HUES6 (cell line): ENCODE results near the gene NKD1.

Experiments used
- H3K27ac ChIP-seq: 2 replicates; pipeline ENCODE4 v1.7.0; 2013; ENCODE audit warnings: low read depth, mild to moderate bottlenecking, low read length, inconsistent platforms
- H3K27me3 ChIP-seq: 2 replicates; pipeline ENCODE4 v1.6.1; 2013; ENCODE audit warnings: low read length; ENCODE audit not compliant: control insufficient read depth, insufficient read depth
- H3K36me3 ChIP-seq: 2 replicates; pipeline ENCODE4 v1.6.1; 2013; ENCODE audit warnings: low read length; ENCODE audit not compliant: control insufficient read depth, insufficient read depth
- H3K4me1 ChIP-seq: 2 replicates; pipeline ENCODE4 v1.6.1; 2013; ENCODE audit warnings: low read length; ENCODE audit not compliant: control insufficient read depth, insufficient read depth
- H3K4me3 ChIP-seq: 2 replicates; pipeline ENCODE4 v1.5.1; 2013; ENCODE audit warnings: low read depth, low read length
- H3K9ac ChIP-seq: one replicate; pipeline ENCODE4 v1.6.1; 2013; ENCODE audit warnings: mild to moderate bottlenecking, low read length
- H3K9me3 ChIP-seq: 2 replicates; pipeline ENCODE4 v1.6.1; 2013; ENCODE audit warnings: low read depth, low read length; ENCODE audit not compliant: control insufficient read depth, insufficient read depth

Gene NKD1

DNA sequence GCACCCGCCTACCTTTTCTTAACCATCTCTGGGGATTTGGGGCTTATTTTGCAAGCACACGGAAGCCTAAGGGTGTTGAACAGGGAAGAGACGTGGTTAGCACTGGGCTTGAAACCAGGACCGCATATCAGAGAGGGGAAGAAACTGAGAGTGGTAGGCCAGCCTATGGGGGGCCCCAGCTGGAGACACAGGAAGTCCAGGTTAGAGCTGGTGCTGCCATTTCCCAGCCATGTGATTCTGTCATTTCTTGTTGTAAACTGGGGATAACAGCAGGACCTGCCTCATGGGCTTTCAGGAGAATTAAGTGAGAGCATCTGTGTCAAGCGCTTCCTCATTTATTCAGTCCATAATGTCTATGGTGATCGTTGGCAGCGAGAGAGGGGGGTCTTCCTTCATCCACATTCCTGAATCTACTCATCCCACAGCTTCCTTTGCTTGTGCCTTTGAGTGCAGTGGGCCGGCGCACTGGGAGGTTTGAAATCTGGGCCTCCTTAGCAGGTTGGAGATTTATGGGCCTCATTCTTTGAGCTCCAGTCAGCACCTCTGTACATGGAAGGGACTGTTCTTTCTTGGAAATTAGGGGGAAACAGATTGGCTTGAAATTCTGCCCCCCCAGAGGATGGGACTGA, 20.1 kb downstream of the NKD1 start:
- H3K4me1 ChIP-seq: peaks cover 10% of the 10 kb centered on the region; the same call in 1 of the 2 replicates
- H3K36me3 ChIP-seq: peaks cover 9% of the 10 kb centered on the region; the same call in 1 of the 2 replicates
- no peaks in the 10 kb centered on the region for H3K27me3 ChIP-seq
- no peak overlapping the region for H3K9ac ChIP-seq
- H3K9me3 ChIP-seq: no peaks in the 10 kb centered on the region
- H3K27ac ChIP-seq: no peak overlapping the region
- H3K4me3 ChIP-seq: no peak overlapping the region

DNA sequence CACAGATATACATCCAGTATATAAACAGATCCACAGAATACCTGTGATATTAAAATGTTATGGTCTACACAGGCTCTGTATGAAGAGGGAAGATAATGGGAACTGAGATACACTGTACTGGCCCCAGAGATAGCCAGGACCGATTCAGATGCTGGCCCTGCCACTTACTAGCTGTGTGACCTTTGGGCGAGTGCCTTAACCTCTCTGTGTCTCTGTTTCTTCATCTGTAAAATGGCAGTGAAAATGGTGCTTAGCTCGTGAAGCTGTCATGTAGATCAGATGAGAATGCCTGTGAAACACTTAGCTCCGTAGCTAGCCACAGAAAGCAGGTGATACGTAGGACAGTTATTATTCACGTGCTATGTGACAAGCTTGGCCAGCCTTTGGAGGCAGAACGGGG, 22.2 kb downstream of the NKD1 start:
- peaks cover 9% of the 10 kb centered on the region; the same call in 1 of the 2 replicates for H3K36me3 ChIP-seq
- peaks cover 10% of the 10 kb centered on the region; the same call in 1 of the 2 replicates for H3K4me1 ChIP-seq
- H3K9me3 ChIP-seq: no peaks in the 10 kb centered on the region
- no peak overlapping the region for H3K9ac ChIP-seq
- H3K27ac ChIP-seq: no peak overlapping the region
- no peaks in the 10 kb centered on the region for H3K27me3 ChIP-seq
- no peak overlapping the region for H3K4me3 ChIP-seq

DNA sequence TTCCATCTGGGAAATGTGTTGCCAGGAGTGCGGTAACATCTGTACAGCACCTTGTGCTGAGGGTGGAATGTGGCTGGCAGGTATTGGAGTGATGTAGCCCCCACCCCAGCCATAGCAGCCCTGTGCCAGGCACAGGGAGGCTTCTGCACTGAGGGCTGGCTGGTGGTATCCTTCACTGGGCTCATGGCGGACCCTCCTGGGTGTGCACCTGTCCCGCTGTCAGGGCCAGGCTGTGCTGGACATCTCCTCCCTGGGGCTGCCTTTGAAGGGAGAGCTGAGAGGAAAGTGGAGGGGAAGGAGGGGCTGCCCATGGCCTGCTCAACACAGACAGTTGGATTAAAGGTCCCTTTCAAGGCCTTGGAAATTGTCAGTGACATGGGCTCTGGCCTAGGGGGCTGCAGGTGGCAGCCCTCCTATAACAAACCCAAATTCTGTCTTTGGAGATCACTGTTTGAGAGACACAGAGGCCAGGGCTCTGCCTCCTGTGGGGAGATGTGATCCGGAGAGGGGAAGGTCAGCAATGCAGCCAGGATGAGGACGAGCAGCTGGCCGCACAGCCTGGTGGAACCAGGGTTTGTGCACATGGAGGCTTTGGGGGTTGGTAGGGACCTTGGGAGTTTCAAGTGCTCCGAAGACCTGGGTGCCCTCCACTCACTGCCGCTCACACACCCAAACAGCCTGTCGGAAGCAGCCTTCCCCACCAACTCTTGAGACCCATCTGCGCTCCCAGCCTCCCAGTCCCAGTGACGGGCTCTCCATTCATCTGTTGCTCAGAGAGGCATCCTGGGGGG, 22.8 kb downstream of the NKD1 start:
- Histone ChIP-seq H3K27ac (no peak overlapping the region), H3K4me1 (peaks cover 10% of the 10 kb centered on the region; the same call in 1 of the 2 replicates), H3K27me3 (no peaks in the 10 kb centered on the region), H3K9ac (no peak overlapping the region), H3K9me3 (no peaks in the 10 kb centered on the region), H3K4me3 (no peak overlapping the region), H3K36me3 (peaks cover 9% of the 10 kb centered on the region; the same call in 1 of the 2 replicates)

DNA sequence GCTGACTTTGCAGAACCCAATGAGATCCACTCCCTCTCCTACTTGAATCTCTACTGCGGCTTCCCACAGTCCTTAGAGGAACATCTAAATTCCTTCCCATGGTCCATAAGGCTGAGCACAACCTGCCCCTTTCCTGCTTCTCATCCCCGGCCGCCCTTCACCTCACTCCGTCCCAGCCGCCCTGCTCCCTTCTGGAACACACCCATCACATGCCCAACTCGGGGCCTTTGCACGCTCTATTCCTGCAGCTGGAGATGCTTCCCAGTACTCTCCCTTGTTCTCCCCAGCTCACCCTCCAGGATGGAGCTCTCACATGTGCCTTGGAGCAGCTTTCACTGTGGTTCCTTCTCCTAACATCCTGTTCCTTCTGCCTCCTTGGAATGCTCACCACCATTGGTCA, 23.6 kb downstream of the NKD1 start:
- H3K36me3 ChIP-seq: peaks cover 9% of the 10 kb centered on the region; the same call in 1 of the 2 replicates

DNA sequence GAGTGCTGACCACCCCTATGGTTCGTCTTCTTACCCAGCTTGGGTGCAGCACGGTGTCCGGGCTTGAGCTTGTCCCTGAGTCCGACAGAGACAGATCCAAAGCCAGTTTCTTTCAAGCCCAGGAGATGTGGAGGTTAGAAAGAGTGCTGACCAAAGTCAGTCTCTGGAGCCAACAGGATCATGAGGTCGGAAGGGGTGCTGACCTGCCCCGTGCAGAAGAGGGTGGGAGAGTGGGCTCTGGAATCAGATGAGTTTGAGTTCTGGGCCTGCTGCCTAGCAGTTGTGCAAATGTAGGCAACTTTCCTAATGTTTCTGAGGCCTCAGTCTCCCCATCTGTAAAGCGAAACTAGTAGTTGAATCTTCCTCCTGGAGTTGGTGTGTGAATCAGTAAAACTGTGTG, 24.5 kb downstream of the NKD1 start:
- Histone ChIP-seq H3K9me3 (no peaks in the 10 kb centered on the region), H3K9ac (no peak overlapping the region), H3K27ac (no peak overlapping the region), H3K27me3 (no peaks in the 10 kb centered on the region), H3K36me3 (peaks cover 9% of the 10 kb centered on the region; the same call in 1 of the 2 replicates), H3K4me3 (no peak overlapping the region), H3K4me1 (peaks cover 10% of the 10 kb centered on the region; the same call in 1 of the 2 replicates)

More for the DNA sequence above, 23.6 kb downstream of the NKD1 start:
- no peaks in the 10 kb centered on the region for H3K27me3 ChIP-seq
- H3K4me3 ChIP-seq: no peak overlapping the region
- no peak overlapping the region for H3K27ac ChIP-seq
- H3K4me1 ChIP-seq: peaks cover 10% of the 10 kb centered on the region; the same call in 1 of the 2 replicates
- H3K9ac ChIP-seq: no peak overlapping the region
- H3K9me3 ChIP-seq: no peaks in the 10 kb centered on the region

DNA sequence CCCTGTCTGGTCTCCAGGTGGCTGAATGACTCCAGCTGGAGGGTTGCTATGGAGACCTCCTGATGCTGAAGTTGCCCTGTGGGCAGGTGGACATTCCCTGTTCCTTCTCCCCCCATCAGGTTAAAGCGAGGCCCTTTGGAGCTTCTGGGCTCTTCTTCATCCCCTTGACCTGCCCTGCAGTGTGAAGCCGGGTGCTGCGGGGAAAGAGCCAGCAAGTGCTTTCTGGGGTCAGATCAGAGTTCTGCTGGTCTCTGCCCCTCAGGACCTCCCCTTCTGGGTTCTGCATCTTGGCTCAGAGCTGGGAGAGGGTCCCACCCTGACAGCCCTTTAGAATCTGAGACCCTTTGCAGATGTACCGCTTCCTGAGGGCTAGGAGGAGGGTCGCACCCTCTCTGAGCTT, 25.1 kb downstream of the NKD1 start:
- Histone ChIP-seq H3K36me3 (peaks cover 9% of the 10 kb centered on the region; the same call in 1 of the 2 replicates), H3K9me3 (no peaks in the 10 kb centered on the region), H3K27ac (no peak overlapping the region), H3K9ac (no peak overlapping the region), H3K4me3 (no peak overlapping the region), H3K27me3 (no peaks in the 10 kb centered on the region), H3K4me1 (peaks cover 10% of the 10 kb centered on the region; the same call in 1 of the 2 replicates)

DNA sequence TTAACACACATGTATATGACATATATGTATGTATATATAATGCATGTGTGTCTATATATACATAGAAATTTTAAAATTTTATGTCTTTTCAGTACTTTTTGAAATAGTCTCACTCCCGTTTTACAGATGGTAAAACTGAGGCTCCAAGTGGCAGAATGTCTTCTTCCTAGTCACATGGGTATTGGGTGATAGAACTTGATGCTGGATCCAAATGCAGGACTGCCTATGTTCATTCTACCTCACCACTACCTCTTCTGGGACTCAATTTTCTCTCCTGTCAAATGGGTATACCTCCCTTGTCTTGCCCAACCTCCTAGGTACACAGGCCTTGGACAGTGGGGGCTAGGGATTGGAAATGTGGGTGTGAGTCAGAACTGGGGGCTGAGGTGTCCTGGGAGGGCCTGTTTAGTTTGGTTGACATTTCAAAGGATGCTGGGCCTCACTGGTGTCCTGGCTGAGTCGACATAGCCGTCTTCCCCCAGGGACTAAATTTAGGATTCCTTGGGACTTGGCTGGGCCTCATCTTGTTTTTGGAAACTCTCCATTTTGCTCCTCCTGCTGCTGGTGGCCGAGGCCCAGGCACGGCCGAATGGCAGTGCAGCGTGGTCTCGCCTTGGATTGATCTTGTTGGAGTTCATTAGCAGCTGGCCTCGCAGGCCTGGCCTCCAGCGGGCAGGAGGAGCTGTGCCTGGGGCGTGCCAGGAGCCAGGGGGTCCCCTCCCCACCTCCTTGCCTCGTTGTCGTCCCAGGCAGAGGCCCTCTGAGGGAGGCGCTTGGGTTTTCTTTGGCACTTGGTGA, 25.9 kb downstream of the NKD1 start:
- H3K27me3 ChIP-seq: no peaks in the 10 kb centered on the region
- no peak overlapping the region for H3K27ac ChIP-seq
- peaks cover 7% of the 10 kb centered on the region; the same call in 1 of the 2 replicates for H3K36me3 ChIP-seq

DNA sequence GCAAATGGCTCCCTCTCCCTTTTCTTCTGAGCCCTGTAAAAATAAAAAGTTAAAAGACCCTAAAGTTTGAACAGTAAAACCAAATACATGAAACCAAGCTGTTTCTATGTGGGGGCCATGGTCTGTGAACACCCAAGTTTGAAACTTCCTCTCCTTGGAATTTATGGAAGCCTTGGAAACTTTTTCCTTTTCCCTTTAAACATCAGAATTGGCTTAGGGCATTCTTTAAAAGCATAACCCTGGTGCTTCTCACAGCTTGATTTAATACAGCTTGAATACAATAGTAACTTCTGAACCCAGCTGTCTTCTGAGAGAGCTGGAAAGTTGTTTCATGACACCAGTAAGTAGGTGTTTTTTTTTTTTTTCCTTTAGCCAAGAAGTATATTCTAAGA, 26.5 kb downstream of the NKD1 start:
- peaks cover 7% of the 10 kb centered on the region; the same call in 1 of the 2 replicates for H3K36me3 ChIP-seq
- H3K27me3 ChIP-seq: no peaks in the 10 kb centered on the region
- no peaks in the 10 kb centered on the region for H3K9me3 ChIP-seq
- H3K9ac ChIP-seq: no peak overlapping the region
- no peak overlapping the region for H3K4me3 ChIP-seq
- no peak overlapping the region for H3K27ac ChIP-seq
- peaks cover 5% of the 10 kb centered on the region; the same call in 1 of the 2 replicates for H3K4me1 ChIP-seq

More for the DNA sequence above, 25.9 kb downstream of the NKD1 start:
- Histone ChIP-seq H3K9ac (no peak overlapping the region), H3K4me3 (no peak overlapping the region), H3K4me1 (peaks cover 5% of the 10 kb centered on the region; the same call in 1 of the 2 replicates), H3K9me3 (no peaks in the 10 kb centered on the region)

DNA sequence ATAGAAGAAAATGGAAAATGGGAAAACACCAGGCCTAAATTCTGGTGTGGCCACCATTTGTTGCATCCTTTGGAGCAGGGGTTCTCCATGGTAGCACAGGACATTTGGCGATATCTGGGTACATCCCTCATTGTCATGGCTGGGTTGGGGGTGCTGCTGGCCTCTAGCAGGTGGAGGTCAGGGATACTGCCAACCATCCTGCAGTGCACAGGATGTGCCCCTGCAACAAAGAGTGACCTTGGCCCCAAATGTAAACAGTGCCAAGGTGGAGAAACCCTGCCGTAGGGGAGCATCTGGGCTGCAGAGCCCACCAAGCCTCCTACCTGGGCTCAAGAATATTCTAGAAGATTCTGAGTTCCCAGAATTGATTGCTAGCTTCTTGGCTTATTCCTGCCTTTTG, 27.5 kb downstream of the NKD1 start:
- Histone ChIP-seq H3K27ac (no peak overlapping the region), H3K4me1 (peaks cover 5% of the 10 kb centered on the region; the same call in 1 of the 2 replicates), H3K9ac (no peak overlapping the region), H3K4me3 (no peak overlapping the region), H3K36me3 (peaks cover 11% of the 10 kb centered on the region; the same call in 1 of the 2 replicates), H3K27me3 (no peaks in the 10 kb centered on the region), H3K9me3 (no peaks in the 10 kb centered on the region)

DNA sequence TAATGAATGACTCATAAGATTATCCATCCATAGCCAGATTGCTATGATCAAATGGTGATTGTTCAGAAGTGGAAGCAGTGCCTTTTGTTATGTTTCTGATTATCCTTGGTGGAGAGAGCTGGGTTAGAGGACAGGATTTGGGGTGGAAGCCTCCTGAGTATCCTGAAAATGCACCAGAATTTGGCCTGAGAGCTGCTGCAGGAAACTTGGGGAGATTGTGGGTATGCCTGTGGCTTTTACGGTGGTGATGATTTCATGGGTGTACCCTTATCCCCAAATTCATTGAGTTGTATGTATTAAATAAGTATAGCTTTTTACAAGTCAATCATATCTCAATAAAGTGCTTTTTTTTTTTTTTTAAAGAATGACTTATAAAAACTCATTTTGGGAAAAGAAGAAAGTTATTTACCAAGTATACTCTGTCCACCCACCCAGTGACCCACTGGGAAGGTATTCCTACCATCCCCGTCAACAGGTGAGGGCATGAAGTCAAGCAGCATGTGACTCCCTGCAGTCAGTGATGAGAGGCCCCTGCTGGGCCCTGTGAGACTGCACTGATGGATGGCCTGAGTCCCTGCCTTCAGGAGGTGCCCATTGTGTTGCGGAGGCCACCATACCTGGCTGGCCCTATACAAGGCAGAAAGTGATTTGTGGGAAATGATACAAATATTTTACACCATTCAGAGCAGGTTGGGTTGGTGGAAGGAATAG, 28.4 kb downstream of the NKD1 start:
- Histone ChIP-seq H3K4me3 (no peak overlapping the region), H3K27me3 (no peaks in the 10 kb centered on the region), H3K4me1 (peaks cover 5% of the 10 kb centered on the region; the same call in 1 of the 2 replicates), H3K27ac (no peak overlapping the region), H3K9ac (no peak overlapping the region), H3K36me3 (peaks cover 11% of the 10 kb centered on the region; the same call in 1 of the 2 replicates), H3K9me3 (no peaks in the 10 kb centered on the region)
